ENCODE results near the gene INTS4. TPM values are rescaled to one million over a fixed set of nuclear protein-coding genes. Genes with fewer than 3 reads are reported as not detected.
A peak's percentile ranks its signal among the peaks of the same experiment; 100 is the strongest.

The INTS4 gene
- total RNA-seq, 4 donors from 2014 or later = 31.9 to 53.8 (median 43.7) TPM

DNA sequence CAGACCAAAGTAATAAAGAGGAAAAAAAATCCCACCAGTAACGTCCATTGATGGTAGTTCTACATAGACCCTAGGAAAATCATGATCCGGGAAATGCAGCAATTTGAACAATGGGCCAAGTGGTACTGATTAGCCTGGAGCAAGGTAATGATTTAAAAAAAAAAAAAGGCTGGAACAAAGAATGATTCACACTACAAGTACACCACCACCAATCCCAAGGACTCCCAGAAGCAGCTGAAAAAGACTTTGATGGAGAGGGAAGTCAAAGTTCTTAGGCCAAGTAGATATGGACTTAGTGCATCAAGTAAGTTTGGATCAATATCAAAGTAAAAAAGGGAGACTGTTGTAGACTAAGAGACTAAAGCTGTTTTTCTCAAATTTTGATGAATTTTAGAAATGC, 16.8 kb upstream of the INTS4 start:
- peaks cover 0 to 2% of the 10 kb centered on the region in 2 donors for H3K36me3 ChIP-seq
- no peaks in the 10 kb centered on the region for H3K27me3 ChIP-seq
- no peak for DNase-seq
- 88 to 89% methylated on average over 2 of the region's 2 CpGs for WGBS, 2 donors
- no peaks in the 10 kb centered on the region for H3K9me3 ChIP-seq
- no peak overlapping the region for H3K27ac ChIP-seq
- H3K4me1 ChIP-seq = peaks cover 0 to 5% of the 10 kb centered on the region in 2 donors
- no peak for TF ChIP-seq POLR2A (IDR thresholded peaks at IDR 0.05)
- TF ChIP-seq, protein P1, sequence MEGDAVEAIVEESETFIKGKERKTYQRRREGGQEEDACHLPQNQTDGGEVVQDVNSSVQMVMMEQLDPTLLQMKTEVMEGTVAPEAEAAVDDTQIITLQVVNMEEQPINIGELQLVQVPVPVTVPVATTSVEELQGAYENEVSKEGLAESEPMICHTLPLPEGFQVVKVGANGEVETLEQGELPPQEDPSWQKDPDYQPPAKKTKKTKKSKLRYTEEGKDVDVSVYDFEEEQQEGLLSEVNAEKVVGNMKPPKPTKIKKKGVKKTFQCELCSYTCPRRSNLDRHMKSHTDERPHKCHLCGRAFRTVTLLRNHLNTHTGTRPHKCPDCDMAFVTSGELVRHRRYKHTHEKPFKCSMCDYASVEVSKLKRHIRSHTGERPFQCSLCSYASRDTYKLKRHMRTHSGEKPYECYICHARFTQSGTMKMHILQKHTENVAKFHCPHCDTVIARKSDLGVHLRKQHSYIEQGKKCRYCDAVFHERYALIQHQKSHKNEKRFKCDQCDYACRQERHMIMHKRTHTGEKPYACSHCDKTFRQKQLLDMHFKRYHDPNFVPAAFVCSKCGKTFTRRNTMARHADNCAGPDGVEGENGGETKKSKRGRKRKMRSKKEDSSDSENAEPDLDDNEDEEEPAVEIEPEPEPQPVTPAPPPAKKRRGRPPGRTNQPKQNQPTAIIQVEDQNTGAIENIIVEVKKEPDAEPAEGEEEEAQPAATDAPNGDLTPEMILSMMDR (IDR thresholded peaks at IDR 0.05) = no peak
- intact Hi-C loops (cut with DNase I) = no loop called here
- H3K4me3 ChIP-seq (replicated peaks in 1 of 3) = no peak overlapping the region

- WGBS, 2 donors = 95 to 96% methylated on average over 6 of the region's 6 CpGs
- TF ChIP-seq, protein P1 (IDR thresholded peaks at IDR 0.05) = no peak
- TF ChIP-seq POLR2A (IDR thresholded peaks at IDR 0.05) = no peak
These were observed 16.3 kb upstream of the INTS4 start for GRCh38 chr11:78010755-78011154.

DNA sequence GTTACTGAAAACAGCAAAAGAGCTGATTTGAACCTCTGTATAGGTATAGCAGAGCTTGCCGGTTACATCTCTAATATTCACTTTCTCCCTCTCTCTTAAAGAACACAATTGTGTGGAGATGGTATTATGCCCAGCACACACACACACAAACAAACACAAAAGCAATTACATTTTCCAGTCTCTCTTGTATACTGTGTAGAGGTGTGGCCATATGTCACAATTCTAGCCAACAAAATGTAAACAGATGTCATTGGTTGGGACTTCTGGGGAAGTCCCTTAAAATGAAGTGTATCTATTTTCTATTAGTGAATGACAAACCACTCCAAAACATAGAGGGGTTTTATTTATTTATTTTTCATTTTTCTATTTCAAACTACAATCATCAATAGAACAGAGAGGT, 15.8 kb upstream of the INTS4 start:
- WGBS, 2 donors = 95 to 100% methylated on average over 1 of the region's 1 CpG
- Histone ChIP-seq H3K4me1 (peaks cover 0 to 5% of the 10 kb centered on the region in 2 donors), H3K4me3 (replicated peaks in 1 of 3) (no peak overlapping the region), H3K27ac (no peak overlapping the region), H3K27me3 (no peaks in the 10 kb centered on the region), H3K36me3 (no peaks in the 10 kb centered on the region), H3K9me3 (no peaks in the 10 kb centered on the region)
- DNase-seq = no peak
- intact Hi-C loops (cut with DNase I) = no loop called here
- TF ChIP-seq, protein P1 (IDR thresholded peaks at IDR 0.05) = no peak
- TF ChIP-seq POLR2A (IDR thresholded peaks at IDR 0.05) = no peak

More at GRCh38 chr11:78010755-78011154, 16.3 kb upstream of the INTS4 start:
- Histone ChIP-seq H3K4me3 (replicated peaks in 1 of 3) (no peak overlapping the region), H3K4me1 (peaks cover 0 to 5% of the 10 kb centered on the region in 2 donors), H3K9me3 (no peaks in the 10 kb centered on the region), H3K27me3 (no peaks in the 10 kb centered on the region), H3K36me3 (no peaks in the 10 kb centered on the region), H3K27ac (no peak overlapping the region)
- intact Hi-C loops (cut with DNase I) = no loop called here
- no peak for DNase-seq

GRCh38 chr11:78009062-78009461, 14.6 kb upstream of the INTS4 start:
- H3K9me3 ChIP-seq = no peaks in the 10 kb centered on the region
- peaks cover 0 to 5% of the 10 kb centered on the region in 2 donors for H3K4me1 ChIP-seq
- no peak overlapping the region for H3K4me3 ChIP-seq (replicated peaks in 1 of 3)
- TF ChIP-seq POLR2A (IDR thresholded peaks at IDR 0.05) = no peak
- TF ChIP-seq, protein P1 (IDR thresholded peaks at IDR 0.05) = no peak
- no peak for DNase-seq
- no peaks in the 10 kb centered on the region for H3K36me3 ChIP-seq
- no peaks in the 10 kb centered on the region for H3K27me3 ChIP-seq
- intact Hi-C loops (cut with DNase I) = no loop called here
- H3K27ac ChIP-seq = peak overlapping the region in 1 of 3 donors; percentile 27
- WGBS, 2 donors = 27 to 44% methylated on average over 2 of the region's 2 CpGs

GRCh38 chr11:78000193-78000592, 5.7 kb upstream of the INTS4 start:
- Histone ChIP-seq H3K27me3 (no peaks in the 10 kb centered on the region), H3K4me3 (replicated peaks in 1 of 3) (no peak overlapping the region), H3K4me1 (peaks cover 3% of the 10 kb centered on the region in 2 donors), H3K36me3 (no peaks in the 10 kb centered on the region), H3K9me3 (no peaks in the 10 kb centered on the region), H3K27ac (no peak overlapping the region)
- TF ChIP-seq, protein P1 (IDR thresholded peaks at IDR 0.05) = peak; percentile 35 to 73 (median 58)
- TF ChIP-seq POLR2A (IDR thresholded peaks at IDR 0.05) = no peak
- intact Hi-C loops (cut with DNase I) = no loop called here
- peak; percentile 59 to 63 for DNase-seq
- WGBS, 2 donors = 0% methylated on average over 1 of the region's 1 CpG

Measured in thyroid gland (tissue), 4 donors.